D721Med (cell line): ENCODE measurements around the gene NPSR1.

Experiments used
- DNase-seq: peaks from one replicate; pipeline ENCODE4 v3.0.0; 2011; ENCODE audit warnings: low spot score; ENCODE audit not compliant: insufficient read length
- FAIRE-seq: peaks from 2 replicates; lab custom pipeline; 2011; peaks lifted over from hg19 to GRCh38; lab: Jason Lieb, UNC
- CTCF ChIP-seq: IDR thresholded peaks from 2 replicates; pipeline ENCODE4 v1.5.1; 2012; ENCODE audit warnings: mild to moderate bottlenecking, control low read depth; ENCODE audit not compliant: insufficient read depth; ENCODE audit errors: missing control alignments

Gene NPSR1

DNA sequence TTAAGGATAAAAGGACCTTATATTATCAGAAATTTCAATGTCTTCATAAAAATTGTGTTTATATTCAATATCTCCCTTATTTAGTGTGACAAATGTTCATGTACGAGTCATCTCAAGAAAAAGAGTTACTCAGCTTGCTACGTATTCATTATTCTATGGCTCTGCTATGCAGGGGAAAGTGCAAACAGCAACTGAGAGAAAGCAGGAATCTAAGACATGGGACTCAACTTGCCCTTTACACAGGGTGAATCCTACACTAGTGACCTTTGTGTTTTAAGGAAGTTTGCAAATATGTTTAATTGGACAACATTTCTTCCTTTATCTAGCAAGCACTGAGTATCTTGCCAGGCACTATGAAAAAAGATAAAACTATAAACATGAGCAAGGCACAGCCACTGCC lies 104.7 kb downstream of the NPSR1 start:
- DNase-seq (no peak), FAIRE-seq (no peak)
- no peak for TF ChIP-seq CTCF

DNA sequence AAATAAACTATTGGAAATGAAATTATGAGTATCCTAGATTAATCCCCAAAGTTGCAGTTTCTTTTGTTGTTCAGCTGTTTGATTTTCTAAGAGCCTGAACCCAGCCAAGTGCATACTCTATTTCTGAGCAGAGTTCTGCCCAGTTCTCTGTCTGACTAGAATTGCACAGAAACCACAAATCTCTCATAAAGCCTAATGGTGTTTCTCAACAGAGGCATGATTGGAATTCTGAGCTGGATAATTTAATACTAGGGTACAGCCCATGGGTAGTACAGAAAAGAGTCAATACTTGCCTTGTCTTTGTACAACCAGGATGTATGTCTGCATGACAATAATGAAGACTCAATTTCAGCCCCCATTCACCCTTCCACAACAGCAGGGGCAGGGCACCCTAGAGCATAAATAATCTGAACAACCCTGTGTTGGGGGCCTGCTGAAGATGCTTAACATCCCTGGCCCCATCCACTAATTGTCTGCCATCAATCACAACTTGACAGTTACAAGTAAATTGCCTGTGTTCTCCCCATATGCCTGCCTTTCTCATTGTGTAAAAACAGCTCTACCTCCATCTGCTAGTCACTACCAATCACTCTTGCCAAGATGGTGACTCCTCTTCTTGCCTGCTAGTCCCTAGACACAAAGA lies 114.4 kb downstream of the NPSR1 start:
- TF ChIP-seq CTCF = no peak
- DNase-seq = no peak
- no peak for FAIRE-seq

DNA sequence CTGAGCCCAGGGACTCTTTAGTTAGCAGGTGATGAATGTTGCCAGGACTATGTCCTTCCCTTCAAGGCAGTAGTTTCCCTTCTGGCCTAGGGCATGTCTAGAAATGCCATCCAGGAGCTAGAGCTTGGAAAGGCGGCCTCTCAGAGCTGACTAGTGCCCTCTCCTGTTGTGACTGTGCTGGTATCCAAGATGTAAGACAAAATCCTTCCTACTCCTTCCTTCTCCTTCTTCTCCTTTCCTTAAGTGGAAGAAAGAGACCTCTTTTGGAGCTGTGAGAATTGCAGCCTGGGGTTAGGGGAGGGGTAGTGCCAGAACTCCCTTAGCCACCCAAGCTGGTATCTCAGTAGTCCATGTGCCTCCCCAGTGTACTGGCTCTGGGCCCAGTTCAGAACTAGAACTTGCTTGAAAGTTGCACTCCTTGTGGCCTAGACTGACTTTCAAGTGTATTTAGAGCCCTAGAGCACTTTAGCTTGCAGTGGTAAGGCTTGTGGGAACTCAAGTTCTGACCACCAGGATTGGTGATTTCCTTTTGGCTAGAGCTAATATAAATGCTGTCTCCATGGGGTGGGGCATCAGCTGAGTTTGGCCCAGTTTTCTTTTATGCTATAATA lies 118.8 kb downstream of the NPSR1 start:
- no peak for TF ChIP-seq CTCF
- DNase-seq (no peak), FAIRE-seq (no peak)

- FAIRE-seq = no peak
- no peak for DNase-seq
- no peak for TF ChIP-seq CTCF
Observed at GRCh38 chr7:34780546-34780945, 122.5 kb downstream of the NPSR1 start.

- TF ChIP-seq CTCF = no peak
- DNase-seq = no peak
- FAIRE-seq = no peak
Observed at GRCh38 chr7:34787586-34787985, 129.6 kb downstream of the NPSR1 start.

- DNase-seq (no peak), FAIRE-seq (no peak)
- no peak for TF ChIP-seq CTCF
Observed at GRCh38 chr7:34806831-34807230, 148.8 kb downstream of the NPSR1 start.
